AML-193 (cell line): ENCODE measurements around the gene CBR3.

Experiments used
- DNase-seq, 2 experiments: peaks; one replicate each; lab custom pipeline; 2025; lab: John Stamatoyannopoulos, UW

Gene CBR3

DNA sequence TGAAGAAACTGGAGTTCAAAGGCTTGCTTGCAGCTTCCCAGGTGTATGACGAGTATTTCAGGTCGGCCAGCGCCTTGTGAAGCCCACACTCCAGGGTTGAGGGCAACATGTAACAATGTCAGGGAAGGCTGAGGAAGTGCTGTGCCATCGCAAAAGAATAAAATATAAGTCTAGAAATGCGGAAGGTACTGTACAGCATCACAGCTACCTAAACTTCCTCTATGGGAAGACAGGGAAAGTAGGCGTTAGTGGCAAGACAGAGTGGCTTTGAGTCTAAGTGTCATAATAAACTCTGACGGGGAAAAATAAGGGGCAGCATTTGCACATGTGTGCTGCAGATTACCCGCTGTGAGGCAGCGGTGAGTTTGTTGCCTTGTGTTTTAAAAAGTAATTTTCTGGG, 50.6 kb downstream of the CBR3 start:
- no peak for DNase-seq

DNA sequence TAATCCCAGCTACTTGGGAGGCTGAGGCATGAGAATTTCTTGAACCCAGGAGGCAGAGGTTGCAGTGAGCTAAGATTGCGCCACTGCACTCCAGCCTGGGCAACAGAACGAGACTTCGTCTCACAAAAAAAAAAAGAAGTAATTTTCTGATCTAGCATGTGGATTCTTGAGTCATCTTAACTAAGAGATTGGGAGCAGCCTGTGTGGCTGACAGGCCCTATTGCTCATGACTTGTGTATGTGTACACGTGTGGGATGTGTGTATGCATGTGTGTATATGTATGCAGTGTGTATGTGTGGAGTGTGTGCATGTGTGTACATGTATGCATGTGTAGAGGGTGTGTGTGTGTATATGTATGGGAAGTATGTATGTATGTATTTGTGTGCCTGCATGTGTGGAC, 51.2 kb downstream of the CBR3 start:
- DNase-seq, result peak in 1 of 2 experiments; percentile 5

DNA sequence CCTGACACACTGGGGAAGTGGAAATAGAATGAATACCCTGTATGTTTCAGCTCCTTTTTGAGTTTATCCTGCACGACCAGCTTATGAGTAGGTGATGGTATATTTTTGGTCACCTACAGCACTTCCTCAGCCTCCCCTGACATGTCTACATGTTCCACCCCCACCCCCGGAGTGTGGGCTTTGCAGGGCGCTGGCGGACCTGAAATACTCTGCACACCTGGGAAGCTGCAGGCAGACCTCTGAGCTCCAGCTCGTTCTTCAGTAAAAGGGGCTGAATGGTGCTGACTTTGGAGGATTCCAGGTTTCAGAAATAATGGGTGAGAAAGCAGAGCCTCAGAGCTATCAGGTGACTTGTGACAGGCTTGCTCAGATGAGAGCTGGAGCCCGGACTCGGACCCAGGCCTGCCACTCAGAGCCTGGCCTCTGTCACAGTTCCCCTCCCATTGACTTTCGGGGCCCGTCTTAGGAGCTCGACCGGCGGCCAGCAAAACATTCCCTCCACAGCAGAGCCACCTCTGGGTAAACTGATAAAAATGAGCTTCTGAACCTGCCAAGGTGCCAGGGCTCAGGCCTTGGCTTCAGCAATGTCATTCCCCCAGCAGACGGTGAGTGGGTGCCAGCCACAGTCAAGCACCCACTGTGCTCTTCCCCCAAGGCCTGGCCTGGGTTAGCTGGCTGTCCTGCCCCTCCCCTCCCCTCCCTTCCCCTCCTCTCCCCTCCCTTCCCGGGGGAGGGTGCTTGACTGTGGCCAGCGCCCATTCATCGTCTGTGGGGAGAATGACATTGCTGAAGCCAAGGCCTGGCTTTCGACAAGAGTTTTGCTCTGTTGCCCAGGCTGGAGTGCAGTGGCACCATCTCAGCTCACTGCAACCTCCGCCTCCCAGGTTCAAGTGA, 51.9 kb downstream of the CBR3 start:
- DNase-seq, result no peak

DNA sequence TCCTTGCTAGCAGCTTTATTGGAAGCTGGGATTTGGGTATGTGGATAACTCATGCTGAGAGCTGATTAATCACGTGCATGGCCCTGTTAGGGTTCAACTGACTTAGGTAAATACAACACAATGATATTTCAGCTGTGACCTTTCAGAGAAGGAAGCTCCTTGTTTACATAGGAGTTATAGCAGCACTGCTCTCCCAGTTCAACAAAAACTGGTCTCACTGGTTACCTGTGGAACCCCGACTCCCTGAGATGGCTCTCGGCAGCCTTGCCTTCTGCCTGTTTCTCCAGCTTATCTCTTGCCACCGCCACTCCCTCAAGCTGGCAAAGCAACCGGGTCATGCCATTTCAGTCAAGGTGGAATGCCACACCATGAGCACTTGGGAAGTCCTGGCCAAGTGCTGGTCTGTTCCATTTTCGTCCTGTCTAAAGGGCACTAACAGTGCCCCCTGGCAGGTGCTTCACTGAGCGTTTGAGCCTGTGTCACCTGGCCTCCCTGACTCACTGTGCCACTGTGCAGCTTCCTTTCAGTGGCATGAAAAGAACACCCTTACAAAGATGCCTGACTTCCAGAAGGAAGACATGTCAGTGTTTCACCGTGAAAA, 53.3 kb downstream of the CBR3 start:
- DNase-seq, result no peak

DNA sequence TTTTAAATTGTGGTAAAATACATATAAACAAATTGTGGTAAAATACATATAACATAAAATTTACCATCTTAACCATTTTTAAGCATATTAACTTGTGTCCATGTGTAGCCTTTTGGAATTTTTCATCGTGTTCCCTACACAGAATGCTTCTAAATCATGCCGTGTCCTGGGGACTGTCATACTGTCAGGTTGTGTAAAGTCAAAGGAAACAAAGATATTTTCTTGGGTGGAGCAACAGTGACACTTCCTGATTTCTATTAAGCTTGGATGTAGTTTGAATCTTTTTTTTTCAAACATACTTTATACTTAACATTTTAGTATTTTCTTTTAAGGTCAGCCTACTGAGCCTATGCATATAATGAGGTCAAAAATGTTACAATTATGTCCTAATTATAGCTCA, 54.1 kb downstream of the CBR3 start:
- no peak for DNase-seq

DNA sequence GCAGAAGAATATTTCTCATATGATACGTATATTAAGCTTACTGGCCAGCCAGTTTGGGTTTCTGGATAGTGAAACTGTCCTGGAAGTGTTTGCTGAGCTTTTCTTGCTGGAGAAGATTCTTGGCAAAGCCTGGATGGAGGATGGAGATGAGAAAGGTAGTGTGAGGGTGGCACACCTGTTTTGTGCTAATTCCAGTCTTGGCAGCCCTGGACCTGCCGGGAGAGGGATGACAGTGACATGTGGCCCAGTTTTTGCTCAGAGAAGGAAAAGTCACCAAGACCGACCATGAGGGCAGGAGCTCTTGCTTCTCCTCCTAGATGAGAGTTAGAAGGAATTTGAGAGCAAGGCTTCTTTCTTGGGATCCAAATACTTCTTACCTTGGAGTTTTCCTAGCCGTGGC, 55.9 kb downstream of the CBR3 start:
- no peak for DNase-seq

DNA sequence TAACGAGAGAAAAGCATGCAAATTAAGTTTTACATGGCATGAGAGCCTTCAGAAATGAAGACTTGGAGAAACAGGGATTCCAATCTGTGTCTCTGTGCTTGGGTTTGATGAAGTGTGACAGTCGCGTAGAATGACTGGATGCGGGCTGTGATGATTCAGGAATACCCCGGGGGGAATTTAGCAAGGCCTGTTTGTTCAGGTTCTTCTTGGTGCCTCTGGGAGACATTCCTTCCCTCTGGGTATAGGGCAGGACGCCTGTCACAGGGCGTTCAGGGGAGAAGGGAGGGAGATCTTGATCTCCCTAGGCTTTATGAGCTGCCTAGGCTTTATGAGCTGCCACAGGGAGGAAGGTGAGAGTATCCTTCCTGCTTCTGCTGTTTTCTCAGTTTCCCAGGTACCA, 58.3 kb downstream of the CBR3 start:
- no peak for DNase-seq

DNA sequence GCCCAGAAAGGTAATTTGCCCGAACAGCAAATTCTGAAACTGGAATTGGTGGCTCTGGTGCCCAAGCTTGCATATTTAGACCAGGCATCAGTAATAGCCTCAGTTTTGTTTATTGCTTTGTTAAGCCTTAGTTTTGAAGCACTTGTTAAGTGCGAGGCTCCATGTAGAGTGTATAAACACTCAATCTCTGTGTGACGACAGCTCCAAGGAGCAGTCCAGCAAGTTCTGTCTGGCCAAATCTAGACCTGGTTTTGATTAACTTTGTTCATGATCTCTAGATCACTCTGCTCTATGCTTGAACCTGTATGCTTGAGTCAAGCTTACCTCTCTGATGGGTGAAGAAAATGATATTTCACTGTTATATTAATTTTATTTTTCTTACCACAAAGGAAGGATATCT, 59.1 kb downstream of the CBR3 start:
- DNase-seq, result no peak

DNA sequence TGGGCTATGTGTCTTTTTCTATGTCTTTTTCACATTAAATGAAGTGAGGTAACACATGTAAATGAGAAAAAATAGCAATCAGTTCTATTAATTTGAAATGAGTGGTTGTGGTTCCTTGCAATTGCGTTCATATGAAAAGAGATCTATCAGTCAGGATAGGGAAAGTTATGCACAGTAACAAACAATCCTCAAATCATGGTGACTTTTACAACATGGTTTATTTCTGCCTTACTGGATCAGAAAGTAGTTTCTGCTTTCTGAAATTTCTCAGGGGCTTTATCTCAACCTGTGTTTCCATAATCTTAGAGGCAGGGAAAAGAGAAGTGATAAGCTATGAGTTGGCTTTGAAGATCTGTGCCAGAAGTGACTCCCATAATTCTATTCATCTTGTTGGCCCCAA, 60.7 kb downstream of the CBR3 start:
- no peak for DNase-seq
